DND-41 (cell line): ENCODE data around the gene GRAMD1A.
"Not testable (repeated sequence)": the region's sequence is repeated elsewhere in the genome, so short reads cannot be mapped to it uniquely, and the experiment has no call there.

Experiments used
- ATAC-seq: fragments of 200-7000 bp; cut with Tn5 transposase; 3 replicates; pipeline ENCODE4 v1.9.1; 2021; ENCODE audit warnings: low read depth; ENCODE audit not compliant: insufficient read depth
- DNase-seq: peaks from one replicate; pipeline ENCODE4 v3.0.0-alpha.2; 2020
- H2AFZ ChIP-seq: 2 replicates; pipeline ENCODE4 v1.6.0; 2012; ENCODE audit warnings: low read depth, low read length
- H3K27ac ChIP-seq: 2 replicates; pipeline ENCODE4 v1.5.1; 2012; ENCODE audit warnings: low read length, inconsistent platforms
- H3K27me3 ChIP-seq: fragments of 200-600 bp; sonication (generic); 2 replicates; pipeline ENCODE4 v1.6.0; 2012; ENCODE audit warnings: low read length, mild to moderate bottlenecking, inconsistent platforms; ENCODE audit not compliant: insufficient read depth, poor library complexity
- H3K36me3 ChIP-seq: 2 replicates; pipeline ENCODE4 v1.5.1; 2012; ENCODE audit warnings: low read length, inconsistent platforms; ENCODE audit not compliant: insufficient read depth
- H3K4me1 ChIP-seq: 2 replicates; pipeline ENCODE4 v1.5.1; 2012; ENCODE audit warnings: mild to moderate bottlenecking, low read length; ENCODE audit not compliant: insufficient read depth
- H3K4me2 ChIP-seq: 2 replicates; pipeline ENCODE4 v1.6.0; 2012; ENCODE audit warnings: mild to moderate bottlenecking, moderate library complexity, low read length, inconsistent platforms; ENCODE audit not compliant: insufficient read depth
- H3K4me3 ChIP-seq, 2 experiments: fragments of 200-600 bp in 1 of 2; shearing (Covaris generic) in 1 of 2; 2 replicates each; pipeline ENCODE4 v1.5.1; 2012 to 2016; ENCODE audit warnings: inconsistent platforms in 2 of 2, low read length in 2 of 2, mild to moderate bottlenecking in 2 of 2, low read depth in 1 of 2, moderate library complexity in 1 of 2
- H3K79me2 ChIP-seq: 2 replicates; pipeline ENCODE4 v1.6.0; 2012; ENCODE audit warnings: low read length, inconsistent platforms; ENCODE audit not compliant: insufficient read depth
- H3K9ac ChIP-seq: 2 replicates; pipeline ENCODE4 v1.6.0; 2012; ENCODE audit warnings: low read depth, mild to moderate bottlenecking, inconsistent platforms, low read length, moderate library complexity
- H3K9me3 ChIP-seq: 2 replicates; pipeline ENCODE4 v1.5.1; 2012; ENCODE audit warnings: low read length, moderate library complexity, mild to moderate bottlenecking, inconsistent platforms; ENCODE audit not compliant: insufficient read depth, severe bottlenecking
- H4K20me1 ChIP-seq: 2 replicates; pipeline ENCODE4 v1.6.0; 2012; ENCODE audit warnings: low read length; ENCODE audit not compliant: insufficient read depth
- EZH2 ChIP-seq: IDR thresholded peaks from 3 replicates; pipeline ENCODE4 v1.6.1; 2012; ENCODE audit warnings: borderline replicate concordance, low read depth, mild to moderate bottlenecking, moderate library complexity, low read length, inconsistent platforms; ENCODE audit not compliant: severe bottlenecking
- TF ChIP-seq, protein P1 (sequence below): IDR thresholded peaks from 2 replicates; pipeline ENCODE4 v1.5.1; 2012; ENCODE audit warnings: borderline replicate concordance, low read length, moderate library complexity, mild to moderate bottlenecking; ENCODE audit not compliant: poor library complexity, severe bottlenecking; ENCODE audit errors: extremely low read depth

The GRAMD1A gene

GRCh38 chr19:34989298-34989697 is 10.8 kb upstream of the GRAMD1A start:
- no peak overlapping the region for H3K4me2 ChIP-seq
- H4K20me1 ChIP-seq, result no peaks in the 10 kb centered on the region
- DNase-seq (no peak), ATAC-seq (no peak)
- no peak for TF ChIP-seq EZH2
- TF ChIP-seq, protein P1, sequence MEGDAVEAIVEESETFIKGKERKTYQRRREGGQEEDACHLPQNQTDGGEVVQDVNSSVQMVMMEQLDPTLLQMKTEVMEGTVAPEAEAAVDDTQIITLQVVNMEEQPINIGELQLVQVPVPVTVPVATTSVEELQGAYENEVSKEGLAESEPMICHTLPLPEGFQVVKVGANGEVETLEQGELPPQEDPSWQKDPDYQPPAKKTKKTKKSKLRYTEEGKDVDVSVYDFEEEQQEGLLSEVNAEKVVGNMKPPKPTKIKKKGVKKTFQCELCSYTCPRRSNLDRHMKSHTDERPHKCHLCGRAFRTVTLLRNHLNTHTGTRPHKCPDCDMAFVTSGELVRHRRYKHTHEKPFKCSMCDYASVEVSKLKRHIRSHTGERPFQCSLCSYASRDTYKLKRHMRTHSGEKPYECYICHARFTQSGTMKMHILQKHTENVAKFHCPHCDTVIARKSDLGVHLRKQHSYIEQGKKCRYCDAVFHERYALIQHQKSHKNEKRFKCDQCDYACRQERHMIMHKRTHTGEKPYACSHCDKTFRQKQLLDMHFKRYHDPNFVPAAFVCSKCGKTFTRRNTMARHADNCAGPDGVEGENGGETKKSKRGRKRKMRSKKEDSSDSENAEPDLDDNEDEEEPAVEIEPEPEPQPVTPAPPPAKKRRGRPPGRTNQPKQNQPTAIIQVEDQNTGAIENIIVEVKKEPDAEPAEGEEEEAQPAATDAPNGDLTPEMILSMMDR, result no peak
- H3K4me3 ChIP-seq, result no peak overlapping the region
- H3K9ac ChIP-seq, result no peak overlapping the region
- no peaks in the 10 kb centered on the region for H3K9me3 ChIP-seq
- no peak overlapping the region for H3K27ac ChIP-seq
- peaks cover 7% of the 10 kb centered on the region; the same call in 1 of the 2 replicates for H3K4me1 ChIP-seq
- no peaks in the 10 kb centered on the region for H3K27me3 ChIP-seq
- no peak overlapping the region for H2AFZ ChIP-seq
- H3K36me3 ChIP-seq, result no peaks in the 10 kb centered on the region
- no peaks in the 10 kb centered on the region for H3K79me2 ChIP-seq

- Histone ChIP-seq H3K27me3 (no peaks in the 10 kb centered on the region), H2AFZ (no peak overlapping the region), H3K9me3 (no peaks in the 10 kb centered on the region), H3K27ac (no peak overlapping the region), H3K4me2 (no peak overlapping the region), H3K4me1 (peaks cover 2% of the 10 kb centered on the region), H3K79me2 (no peaks in the 10 kb centered on the region), H3K4me3 (no peak overlapping the region), H4K20me1 (no peaks in the 10 kb centered on the region), H3K9ac (no peak overlapping the region), H3K36me3 (no peaks in the 10 kb centered on the region)
- DNase-seq (no peak), ATAC-seq (no peak)
- TF ChIP-seq, protein P1, result no peak
- TF ChIP-seq EZH2, result no peak
These were observed 9.4 kb upstream of the GRAMD1A start for GRCh38 chr19:34990578-34991192.

- no peak overlapping the region for H3K4me3 ChIP-seq
- no peaks in the 10 kb centered on the region for H3K36me3 ChIP-seq
- DNase-seq (no peak), ATAC-seq (no peak)
- H3K27ac ChIP-seq, result no peak overlapping the region
- no peaks in the 10 kb centered on the region for H4K20me1 ChIP-seq
- no peaks in the 10 kb centered on the region for H3K27me3 ChIP-seq
- no peak overlapping the region for H2AFZ ChIP-seq
- H3K4me1 ChIP-seq, result peaks cover 11% of the 10 kb centered on the region
- no peak overlapping the region for H3K9ac ChIP-seq
- no peaks in the 10 kb centered on the region for H3K79me2 ChIP-seq
- no peaks in the 10 kb centered on the region for H3K9me3 ChIP-seq
- no peak overlapping the region for H3K4me2 ChIP-seq
- TF ChIP-seq EZH2, result no peak
- TF ChIP-seq, protein P1, result no peak
These were observed 8.4 kb upstream of the GRAMD1A start for GRCh38 chr19:34991542-34992333.

DNA sequence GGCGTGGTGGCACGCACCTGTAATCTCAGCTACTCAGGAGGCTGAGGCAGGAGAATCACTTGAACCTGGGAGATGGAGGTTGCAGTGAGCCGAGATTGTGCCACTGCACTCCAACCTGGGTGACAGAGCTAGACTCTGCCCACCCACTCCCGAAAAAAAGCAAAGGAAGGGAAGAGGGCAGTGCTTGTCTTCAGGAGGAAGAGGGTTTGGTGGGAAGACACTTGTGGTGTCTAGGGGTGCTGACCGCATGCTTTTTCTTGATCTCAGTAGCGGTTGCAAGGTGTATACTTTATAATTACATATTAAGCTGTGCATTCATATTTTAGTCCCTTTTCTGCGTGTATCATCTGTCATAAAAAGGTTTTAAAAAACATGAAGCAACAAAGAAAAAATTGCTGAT is 7.5 kb upstream of the GRAMD1A start:
- not testable (repeated sequence) for ATAC-seq, H3K27me3 ChIP-seq, DNase-seq, H3K27ac ChIP-seq, H4K20me1 ChIP-seq, H2AFZ ChIP-seq, H3K9me3 ChIP-seq, H3K4me2 ChIP-seq, H3K4me3 ChIP-seq, H3K79me2 ChIP-seq, H3K36me3 ChIP-seq, H3K9ac ChIP-seq
- H3K4me1 ChIP-seq, result peaks cover 19% of the 10 kb centered on the region
